Gastroesophageal sphincter (tissue), 4 donors: ENCODE results near the gene TTLL6. TPM values are rescaled to one million over a fixed set of nuclear protein-coding genes. Genes with fewer than 3 reads are reported as not detected.

Experiments
- ATAC-seq: fragments of 150-250 bp; one replicate; pipeline ENCODE4 v1.9.1; 2016; ENCODE audit warnings: mild to moderate bottlenecking, moderate library complexity
- H3K27ac ChIP-seq, 4 donors: fragments of 200-600 bp; sonication (generic) in 3 of 4; 1 replicate in 3 of 4; 2 replicates in 1 of 4; pipeline ENCODE4 v1.5.1; 2016 to 2019
- H3K27me3 ChIP-seq: fragments of 200-600 bp; sonication (generic); one replicate; pipeline ENCODE4 v1.5.1; 2019
- H3K36me3 ChIP-seq, 2 donors: fragments of 200-600 bp; sonication (generic); one replicate each; pipeline ENCODE4 v1.5.1; 2019; ENCODE audit warnings: control low read depth in 1 of 2
- H3K4me1 ChIP-seq, 3 donors: fragments of 200-600 bp; sonication (generic); 1 replicate in 2 of 3; 2 replicates in 1 of 3; pipeline ENCODE4 v1.5.1; 2016 to 2019; ENCODE audit warnings: control low read depth in 2 of 3
- H3K4me3 ChIP-seq, 2 donors: fragments of 200-600 bp; sonication (generic); one replicate each; pipeline ENCODE4 v1.5.1; 2019; ENCODE audit warnings: mild to moderate bottlenecking in 1 of 2, moderate library complexity in 1 of 2
- H3K9me3 ChIP-seq, 3 donors: fragments of 200-600 bp; sonication (generic); one replicate each; pipeline ENCODE4 v1.5.1; 2017 to 2019; ENCODE audit warnings: control low read depth in 2 of 3
- CTCF ChIP-seq, 4 experiments: fragments of 200-600 bp in 2 of 4; fragments of 450-650 bp in 2 of 4; sonication (generic) in 1 of 4; IDR thresholded peaks; one replicate each; pipeline ENCODE4 v1.5.1; 2017 to 2019; ENCODE audit warnings: antibody characterized with exemption in 4 of 4, mild to moderate bottlenecking in 2 of 4, moderate library complexity in 2 of 4
- EP300 ChIP-seq: sonication (generic); formaldehyde crosslinking; IDR thresholded peaks from one replicate; pipeline ENCODE4 v1.6.1; 2017; ENCODE audit warnings: antibody characterized with exemption, mild to moderate bottlenecking
- POLR2A ChIP-seq, 2 donors: fragments of 450-650 bp; IDR thresholded peaks; one replicate each; pipeline ENCODE4 v1.6.1; 2017; ENCODE audit warnings: antibody characterized with exemption in 2 of 2, mild to moderate bottlenecking in 2 of 2, moderate library complexity in 1 of 2
- POLR2AphosphoS5 ChIP-seq: sonication (generic); formaldehyde crosslinking; IDR thresholded peaks from one replicate; pipeline ENCODE4 v1.6.1; 2017; ENCODE audit warnings: antibody characterized with exemption
- WGBS, 2 donors: methylation state at CpG; one replicate each; pipeline ENCODE4 v1.1.5; 2018; ENCODE audit warnings: low coverage in 1 of 2; 5-methylcytosine and 5-hydroxymethylcytosine counted together
- total RNA-seq, 4 donors: library from RNA; depleted of rRNA; stranded (reverse); fragments of >200 nt; gene quantifications; one replicate each; pipeline ENCODE4 v1.1.0, GENCODE V29; 2016

The TTLL6 gene
- total RNA-seq, 4 donors from 2014 or later, result not detected

DNA sequence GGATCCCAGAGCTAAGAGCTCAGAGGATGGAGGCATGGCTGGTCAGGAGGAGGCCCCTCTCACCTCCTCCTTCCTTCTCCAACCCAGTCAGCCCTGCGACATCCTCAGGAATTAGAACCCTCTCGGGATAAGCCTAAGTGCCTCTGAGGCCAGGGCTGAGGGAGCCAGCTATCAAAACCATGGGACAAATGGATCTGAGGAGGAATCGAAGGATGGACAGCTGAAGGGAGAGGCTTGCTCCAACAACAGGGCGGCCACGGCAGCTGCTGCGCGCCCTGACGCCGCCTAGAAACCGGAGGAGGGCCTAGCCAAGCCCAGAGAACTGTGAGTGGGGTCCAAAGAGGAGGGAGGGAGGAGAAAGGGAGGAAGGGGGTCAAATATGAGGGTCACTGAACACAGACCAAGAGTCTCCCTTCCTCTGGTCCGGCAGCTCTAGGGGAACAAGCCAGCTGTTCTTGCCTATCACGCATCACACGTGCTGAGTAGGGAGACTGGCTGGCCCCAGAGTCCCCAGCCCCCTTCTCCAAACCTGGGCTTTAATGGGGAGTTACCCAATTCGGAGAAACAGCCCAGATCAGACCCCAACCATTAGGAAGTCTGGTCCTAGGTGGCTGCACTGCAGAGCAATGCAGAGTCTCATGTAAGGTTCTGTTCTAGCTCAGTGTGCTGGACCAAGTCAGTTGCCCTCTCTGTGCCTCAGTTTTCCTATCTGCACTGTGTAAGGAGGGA lies 82.5 kb downstream of the TTLL6 start:
- TF ChIP-seq EP300 (no peak), POLR2AphosphoS5 (no peak), CTCF (IDR thresholded peaks at IDR 0.05) (no peak), POLR2A (IDR thresholded peaks at IDR 0.05) (no peak)
- Histone ChIP-seq H3K9me3 (no peaks in the 10 kb centered on the region), H3K4me3 (no peak overlapping the region), H3K4me1 (peaks cover 0 to 22% (median 4%) of the 10 kb centered on the region in 3 donors), H3K36me3 (no peaks in the 10 kb centered on the region), H3K27ac (no peak overlapping the region), H3K27me3 (peaks cover 100% of the 10 kb centered on the region)
- no peak for ATAC-seq
- WGBS, 2 donors, result 0 to 3% methylated on average over 6 to 10 of the region's 14 CpGs

GRCh38 chr17:48733632-48734328 lies 83.2 kb downstream of the TTLL6 start:
- TF ChIP-seq EP300 (no peak), POLR2AphosphoS5 (no peak), CTCF (IDR thresholded peaks at IDR 0.05) (no peak), POLR2A (IDR thresholded peaks at IDR 0.05) (no peak)
- Histone ChIP-seq H3K27ac (no peak overlapping the region), H3K27me3 (peaks cover 100% of the 10 kb centered on the region), H3K36me3 (no peaks in the 10 kb centered on the region), H3K4me3 (no peak overlapping the region), H3K9me3 (no peaks in the 10 kb centered on the region), H3K4me1 (peaks cover 0 to 22% (median 7%) of the 10 kb centered on the region in 3 donors)
- WGBS, 2 donors, result 19 to 39% methylated on average over 2 to 9 of the region's 22 CpGs
- ATAC-seq, result no peak

GRCh38 chr17:48732688-48733629 lies 84.1 kb downstream of the TTLL6 start:
- ATAC-seq, result no peak
- Histone ChIP-seq H3K4me1 (peaks cover 0 to 30% (median 12%) of the 10 kb centered on the region in 3 donors), H3K4me3 (no peak overlapping the region), H3K36me3 (no peaks in the 10 kb centered on the region), H3K27me3 (peaks cover 100% of the 10 kb centered on the region), H3K9me3 (no peaks in the 10 kb centered on the region), H3K27ac (no peak overlapping the region)
- no peak for TF ChIP-seq EP300
- TF ChIP-seq CTCF (IDR thresholded peaks at IDR 0.05), result no peak
- TF ChIP-seq POLR2A (IDR thresholded peaks at IDR 0.05), result no peak
- no peak for TF ChIP-seq POLR2AphosphoS5
- 2 to 4% methylated on average over 9 to 14 of the region's 50 CpGs for WGBS, 2 donors

GRCh38 chr17:48731355-48731754 lies 85.7 kb downstream of the TTLL6 start:
- Histone ChIP-seq H3K27ac (no peak overlapping the region), H3K4me3 (no peak overlapping the region), H3K27me3 (peaks cover 100% of the 10 kb centered on the region), H3K36me3 (no peaks in the 10 kb centered on the region), H3K4me1 (peaks cover 0 to 31% (median 12%) of the 10 kb centered on the region in 3 donors), H3K9me3 (no peaks in the 10 kb centered on the region)
- TF ChIP-seq CTCF (IDR thresholded peaks at IDR 0.05), result no peak
- TF ChIP-seq POLR2AphosphoS5, result no peak
- no peak for TF ChIP-seq EP300
- no peak for TF ChIP-seq POLR2A (IDR thresholded peaks at IDR 0.05)
- no peak for ATAC-seq
